H1 (cell line): ENCODE measurements around the gene SYNPO. TPM values are rescaled to one million over a fixed set of nuclear protein-coding genes. Genes with fewer than 3 reads are reported as not detected.
A peak's percentile ranks its signal among the peaks of the same experiment; 100 is the strongest.

Experiments
- CTCF ChIA-PET: fragments of 300-600 bp; sonication (Branson Sonifier 250); formaldehyde crosslinking; loops from one replicate; lab custom pipeline; 2021; ENCODE audit not compliant: partially characterized antibody; lab: Charles Lee
- POLR2A ChIA-PET: fragments of 300-600 bp; sonication (Branson Sonifier 250); formaldehyde crosslinking; loops from one replicate; lab custom pipeline; 2021; ENCODE audit warnings: inconsistent platforms; ENCODE audit not compliant: partially characterized antibody; lab: Charles Lee
- DNase-seq, 2 experiments: peaks; one replicate each; pipeline versions ENCODE4 v3.0.0 to v3.0.0-alpha.2; 2010 to 2022; ENCODE audit warnings: low spot score in 2 of 2, low read depth in 1 of 2, mixed read lengths in 1 of 2
- FAIRE-seq: peaks from 2 replicates; lab custom pipeline; 2011; peaks lifted over from hg19 to GRCh38; lab: Jason Lieb, UNC
- H2AFZ ChIP-seq: 2 replicates; pipeline ENCODE4 v1.8.1; 2012; ENCODE audit warnings: low read length, inconsistent platforms
- H2AK5ac ChIP-seq: 2 replicates; pipeline ENCODE4 v1.6.1; 2013; ENCODE audit warnings: low read depth, low read length
- H2BK120ac ChIP-seq: replicated peaks from 2 replicates; pipeline ENCODE3; 2013; ENCODE audit warnings: low read depth, low read length, inconsistent platforms
- H2BK12ac ChIP-seq: 2 replicates; pipeline ENCODE4 v1.6.1; 2013; ENCODE audit warnings: low read depth, low read length
- H2BK15ac ChIP-seq: 2 replicates; pipeline ENCODE4 v1.6.1; 2013; ENCODE audit warnings: low read length
- H2BK20ac ChIP-seq: 2 replicates; pipeline ENCODE4 v1.6.1; 2013; ENCODE audit warnings: low read length
- H2BK5ac ChIP-seq: 2 replicates; pipeline ENCODE4 v1.6.1; 2013; ENCODE audit warnings: low read depth, low read length
- H3K14ac ChIP-seq: 2 replicates; pipeline ENCODE4 v1.6.1; 2013; ENCODE audit warnings: inconsistent platforms; ENCODE audit not compliant: insufficient read length
- H3K18ac ChIP-seq: 2 replicates; pipeline ENCODE4 v1.6.1; 2013; ENCODE audit warnings: low read length; ENCODE audit errors: extremely low read depth
- H3K23ac ChIP-seq: 2 replicates; pipeline ENCODE4 v1.6.1; 2013; ENCODE audit warnings: inconsistent platforms; ENCODE audit not compliant: insufficient read length
- H3K23me2 ChIP-seq: 2 replicates; pipeline ENCODE4 v1.6.1; 2013; ENCODE audit warnings: low read depth, low read length
- H3K27ac ChIP-seq: 2 replicates; pipeline ENCODE4 v1.6.1; 2011; ENCODE audit warnings: low read depth, low read length, inconsistent platforms
- H3K27me3 ChIP-seq, 4 experiments: replicated peaks in 1 of 4; 1 replicate in 1 of 4; 2 replicates in 3 of 4; pipeline versions ENCODE4 v1.6.1 to v1.8.1; 2011 to 2013; ENCODE audit warnings: low read length in 3 of 4, mild to moderate bottlenecking in 3 of 4, inconsistent platforms in 2 of 4, mixed read lengths in 2 of 4, moderate library complexity in 1 of 4; ENCODE audit not compliant: control insufficient read depth in 3 of 4, insufficient read depth in 3 of 4; ENCODE audit errors: extremely low read depth in 1 of 4
- H3K36me3 ChIP-seq, 4 experiments: 2 replicates each; pipeline versions ENCODE4 v1.6.1 to v1.8.1; 2011 to 2013; ENCODE audit warnings: mild to moderate bottlenecking in 4 of 4, low read length in 3 of 4, moderate library complexity in 2 of 4, control low read depth in 1 of 4, inconsistent platforms in 1 of 4; ENCODE audit not compliant: insufficient read depth in 4 of 4, control insufficient read depth in 2 of 4
- H3K4ac ChIP-seq: replicated peaks from 2 replicates; pipeline ENCODE3; 2013; ENCODE audit warnings: low read length, low read depth, mixed read lengths, inconsistent platforms; ENCODE audit not compliant: insufficient read length
- H3K4me1 ChIP-seq, 4 experiments: replicated peaks in 1 of 4; 1 replicate in 1 of 4; 2 replicates in 3 of 4; pipeline versions ENCODE4 v1.6.1 to v1.8.1; 2011 to 2013; ENCODE audit warnings: low read length in 3 of 4, inconsistent platforms in 2 of 4, mixed read lengths in 1 of 4; ENCODE audit not compliant: insufficient read depth in 4 of 4, control insufficient read depth in 3 of 4
- H3K4me2 ChIP-seq, 2 experiments: 2 replicates each; pipeline versions ENCODE4 v1.6.1 to v1.8.1; 2011 to 2013; ENCODE audit warnings: low read depth in 2 of 2, low read length in 2 of 2, control low read depth in 1 of 2, inconsistent platforms in 1 of 2, mild to moderate bottlenecking in 1 of 2; ENCODE audit not compliant: insufficient read depth in 1 of 2
- H3K4me3 ChIP-seq, 4 experiments: fragments of 200-600, 300-600 bp in 1 of 4; sonication (generic), shearing (Covaris generic), sonication (Bioruptor Twin) in 1 of 4; 2 replicates each; pipeline versions ENCODE4 v1.5.1 to v1.8.1; 2011 to 2016; ENCODE audit warnings: low read length in 4 of 4, low read depth in 3 of 4, control low read depth in 2 of 4, inconsistent platforms in 2 of 4, mild to moderate bottlenecking in 2 of 4, mixed read lengths in 1 of 4, moderate library complexity in 1 of 4; ENCODE audit not compliant: insufficient read depth in 2 of 4; ENCODE audit errors: extremely low read depth in 1 of 4
- H3K56ac ChIP-seq: replicated peaks from 2 replicates; pipeline ENCODE3; 2013; ENCODE audit warnings: low read depth, mild to moderate bottlenecking, mixed read lengths, low read length, inconsistent platforms; ENCODE audit not compliant: insufficient read length
- H3K79me1 ChIP-seq: 2 replicates; pipeline ENCODE4 v1.6.1; 2013; ENCODE audit warnings: low read depth, low read length, control low read depth
- H3K79me2 ChIP-seq, 2 experiments: 2 replicates each; pipeline versions ENCODE4 v1.6.1 to v1.8.1; 2012 to 2013; ENCODE audit warnings: low read length in 2 of 2, mild to moderate bottlenecking in 2 of 2, inconsistent platforms in 1 of 2; ENCODE audit not compliant: insufficient read depth in 2 of 2, control insufficient read depth in 1 of 2
- H3K9ac ChIP-seq, 4 experiments: replicated peaks in 1 of 4; 1 replicate in 1 of 4; 2 replicates in 3 of 4; pipeline versions ENCODE4 v1.6.1 to v1.8.1; 2011 to 2013; ENCODE audit warnings: low read depth in 3 of 4, low read length in 3 of 4, control low read depth in 2 of 4, mild to moderate bottlenecking in 2 of 4, moderate library complexity in 2 of 4, inconsistent platforms in 1 of 4; ENCODE audit errors: extremely low read depth in 1 of 4
- H3K9me3 ChIP-seq, 2 experiments: 2 replicates each; pipeline versions ENCODE4 v1.6.1 to v1.8.1; 2012 to 2013; ENCODE audit warnings: mild to moderate bottlenecking in 2 of 2, moderate library complexity in 2 of 2, control low read depth in 1 of 2, inconsistent platforms in 1 of 2, low read depth in 1 of 2, low read length in 1 of 2, mixed read lengths in 1 of 2; ENCODE audit not compliant: insufficient read depth in 2 of 2
- H4K20me1 ChIP-seq, 2 experiments: replicated peaks in 1 of 2; 2 replicates each; pipeline versions ENCODE3 to v1.8.1; 2011 to 2013; ENCODE audit warnings: inconsistent platforms in 2 of 2, low read length in 2 of 2, mild to moderate bottlenecking in 1 of 2; ENCODE audit not compliant: insufficient read depth in 2 of 2, control insufficient read depth in 1 of 2
- H4K5ac ChIP-seq: 2 replicates; pipeline ENCODE4 v1.6.1; 2013; ENCODE audit warnings: low read length, low read depth, mixed read lengths, inconsistent platforms; ENCODE audit not compliant: insufficient read length
- H4K8ac ChIP-seq: 2 replicates; pipeline ENCODE4 v1.8.0; 2013; ENCODE audit warnings: mild to moderate bottlenecking, moderate library complexity, low read length, inconsistent platforms; ENCODE audit not compliant: insufficient read depth; ENCODE audit errors: extremely low read depth
- H4K91ac ChIP-seq: replicated peaks from 2 replicates; pipeline ENCODE3; 2013; ENCODE audit warnings: low read length, mixed read lengths, inconsistent platforms; ENCODE audit not compliant: insufficient read length
- BACH1 ChIP-seq: IDR thresholded peaks from 2 replicates; pipeline ENCODE4 v1.6.1; 2012; ENCODE audit warnings: low read length, improper control_type of control experiment
- CBX5 ChIP-seq: fragments of 300-800, 300-1000 bp; sonication (generic); IDR thresholded peaks from 2 replicates; pipeline ENCODE4 v1.7.1; 2016; ENCODE audit warnings: antibody characterized with exemption, low read length, low read depth
- JUN ChIP-seq: IDR thresholded peaks from 2 replicates; pipeline ENCODE4 v1.6.1; 2011; ENCODE audit warnings: low read depth, mild to moderate bottlenecking, improper control_type of control experiment, low read length
- NRF1 ChIP-seq: IDR thresholded peaks from 2 replicates; pipeline ENCODE4 v1.6.1; 2011; ENCODE audit warnings: mild to moderate bottlenecking, low read depth, low read length, improper control_type of control experiment
- RXRA ChIP-seq: IDR thresholded peaks from 2 replicates; pipeline ENCODE4 v1.6.1; 2011; ENCODE audit warnings: low read depth, mild to moderate bottlenecking, low read length, moderate library complexity; ENCODE audit not compliant: insufficient read depth
- TAF7 ChIP-seq: optimal IDR thresholded peaks from 2 replicates; pipeline ENCODE3; 2011; ENCODE audit warnings: low read depth, mild to moderate bottlenecking, inconsistent platforms, low read length, moderate library complexity, borderline replicate concordance
- WGBS, 2 experiments: shearing (Covaris generic) in 1 of 2; methylation state at CpG; one replicate each; pipeline versions ENCODE4 v1.1.6 to v1.1.7; 2013 to 2015; ENCODE audit warnings: low lambda C conversion rate in 2 of 2, mixed read lengths in 2 of 2, inconsistent platforms in 1 of 2, low coverage in 1 of 2, missing lambda C conversion rate in 1 of 2; ENCODE audit not compliant: insufficient replicate concordance in 2 of 2, insufficient coverage in 1 of 2, insufficient read length in 1 of 2; ENCODE audit errors: extremely low coverage in 1 of 2, missing lambda C conversion rate in 1 of 2; 5-methylcytosine and 5-hydroxymethylcytosine counted together
- polyA plus RNA-seq, 7 experiments: library from polyadenylated mRNA; depleted of rRNA in 3 of 7; stranded (reverse) in 5 of 7; unstranded in 2 of 7; fragments of >200 nt in 5 of 7; fragments of 200-250 nt in 2 of 7; gene quantifications; 1 replicate in 5 of 7; 2 replicates in 1 of 7; 4 replicates in 1 of 7; pipeline versions ENCODE4 v1.2.1 to v1.2.3, GENCODE V29; 2011 to 2013; ENCODE audit warnings: missing spikeins in 2 of 7, mixed read lengths in 2 of 7
- total RNA-seq: library from RNA; stranded (reverse); fragmentation: NEBNext Ultra II Directional; extraction: Animal tissue kit (Norgen Biotek cat#: 25700); gene quantifications from 2 replicates; pipeline ENCODE4 v1.2.1, GENCODE V29; 2021
- TF ChIP-seq, protein P1 (sequence below): IDR thresholded peaks from 2 replicates; pipeline ENCODE4 v1.6.1; 2011; ENCODE audit warnings: low read length, improper control_type of control experiment

The SYNPO gene
- total and polyA plus RNA-seq, 2 of the 8 experiments (the other 6 are each of a cell fraction or from before 2014, with no cell fraction given), result 2.3 TPM

DNA sequence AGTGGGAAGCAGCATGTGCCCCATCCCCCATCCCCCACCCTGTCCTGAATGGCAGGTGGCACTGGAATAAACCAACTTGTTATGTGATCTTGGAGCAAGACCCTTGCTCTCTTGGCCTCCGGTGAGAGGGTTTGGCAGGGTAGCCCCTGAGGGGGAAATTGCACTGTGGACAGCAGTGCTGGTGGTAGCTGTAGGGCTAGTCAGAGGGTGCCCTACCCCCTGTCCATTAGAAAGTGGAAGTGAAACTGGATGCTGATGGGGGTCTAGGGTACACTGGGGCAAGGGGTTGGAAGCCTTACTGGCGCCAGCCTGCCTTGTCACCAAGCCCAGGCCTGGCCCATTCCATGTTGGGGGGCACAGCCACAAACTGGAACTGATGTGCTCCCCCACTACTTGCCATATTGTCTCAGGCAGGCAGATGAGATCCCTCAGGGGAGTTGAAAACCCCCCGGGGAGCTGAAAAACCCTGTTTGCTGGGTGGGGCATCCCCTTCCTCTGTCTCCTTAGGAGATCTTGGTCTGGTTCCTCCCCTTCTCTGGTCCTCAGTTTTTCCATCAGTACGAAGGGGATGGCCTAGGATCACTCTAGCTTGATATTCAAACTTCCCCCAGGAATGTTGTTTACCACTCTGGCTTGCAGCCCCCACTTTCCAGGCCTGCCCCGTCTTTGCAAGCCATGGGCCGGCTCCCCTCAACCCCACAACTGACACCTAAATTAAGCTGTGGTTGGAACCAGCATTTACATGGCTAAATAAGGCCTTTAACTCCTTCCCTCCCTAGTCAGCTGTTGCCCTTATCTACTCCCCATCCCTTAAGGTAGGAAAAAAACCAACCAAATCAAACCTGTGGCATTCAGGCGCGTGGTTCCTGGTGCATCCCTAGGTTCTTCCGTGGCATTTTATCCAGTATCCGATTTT, 14.4 kb upstream of the SYNPO start:
- Histone ChIP-seq H3K23me2 (peaks cover 9% of the 10 kb centered on the region), H4K91ac (no peak overlapping the region), H3K79me1 (no peaks in the 10 kb centered on the region), H2BK120ac (no peak overlapping the region), H3K4me3 (peak overlapping the region in 1 of 4 experiments; percentile 69; a peak in 1 of 8 replicates), H2BK12ac (0 out of 2 replicates have a peak overlapping the region, but pooled peaks have one; percentile 43), H3K4me1 (peaks cover 3 to 21% (median 12%) of the 10 kb centered on the region in 4 experiments), H2BK20ac (no peak overlapping the region), H4K20me1 (no peaks in the 10 kb centered on the region), H4K5ac (no peak overlapping the region), H3K36me3 (no peaks in the 10 kb centered on the region), H3K9me3 (no peaks in the 10 kb centered on the region), H2BK5ac (no peak overlapping the region), H3K4me2 (peak overlapping the region; percentile 94 to 97; a peak in 1 of 4 replicates), H2AK5ac (0 out of 2 replicates have a peak overlapping the region, but pooled peaks have one; percentile 28), H2AFZ (no peak overlapping the region), H3K9ac (no peak overlapping the region), H2BK15ac (0 out of 2 replicates have a peak overlapping the region, but pooled peaks have one; percentile 46), H3K14ac (no peak overlapping the region), H3K79me2 (no peaks in the 10 kb centered on the region), H3K56ac (no peak overlapping the region), H3K27me3 (peaks cover 0 to 25% (median 22%) of the 10 kb centered on the region in 4 experiments; a peak in 5 of 7 replicates), H4K8ac (no peak overlapping the region), H3K27ac (no peak overlapping the region), H3K4ac (no peak overlapping the region), H3K18ac (peak overlapping the region; percentile 48; the same call in 1 of the 2 replicates), H3K23ac (no peak overlapping the region)
- ChIA-PET POLR2A (interaction anchor here (0.9 to 1.2 kb wide), 4 partner anchors 12 to 176 kb away, joined by 3 to 4 read pairs (median 3); partner anchors contain the start of gene RBM22), CTCF (interaction anchor here (0.9 to 10.4 kb wide), 11 partner anchors 10 to 180 kb away, joined by 3 to 72 read pairs (median 4); partner anchors contain the start of gene SYNPO)
- DNase-seq (no peak), FAIRE-seq (no peak)
- 84% methylated on average over 10 of the region's 10 CpGs; no CpG with 5 or more reads in 1 of the 2 experiments for WGBS, 2 experiments
- no peak for TF ChIP-seq TAF7
- no peak for TF ChIP-seq CBX5
- no peak for TF ChIP-seq JUN
- no peak for TF ChIP-seq NRF1
- no peak for TF ChIP-seq RXRA
- TF ChIP-seq BACH1, result no peak
- TF ChIP-seq, protein P1, sequence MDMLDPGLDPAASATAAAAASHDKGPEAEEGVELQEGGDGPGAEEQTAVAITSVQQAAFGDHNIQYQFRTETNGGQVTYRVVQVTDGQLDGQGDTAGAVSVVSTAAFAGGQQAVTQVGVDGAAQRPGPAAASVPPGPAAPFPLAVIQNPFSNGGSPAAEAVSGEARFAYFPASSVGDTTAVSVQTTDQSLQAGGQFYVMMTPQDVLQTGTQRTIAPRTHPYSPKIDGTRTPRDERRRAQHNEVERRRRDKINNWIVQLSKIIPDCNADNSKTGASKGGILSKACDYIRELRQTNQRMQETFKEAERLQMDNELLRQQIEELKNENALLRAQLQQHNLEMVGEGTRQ, result no peak
